HG02970 (cell line): ENCODE results near the gene LIPN.
"Not testable (repeated sequence)": the region's sequence is repeated elsewhere in the genome, so short reads cannot be mapped to it uniquely, and the experiment has no call there.

Experiments
- ATAC-seq: cut with Tn5 transposase; IDR thresholded peaks from one replicate; pipeline ENCODE4 v1.9.1; 2021; ENCODE audit warnings: mild to moderate bottlenecking, moderate library complexity, moderate number of reproducible peaks; ENCODE audit not compliant: unreplicated experiment, low FRiP score

The LIPN gene

DNA sequence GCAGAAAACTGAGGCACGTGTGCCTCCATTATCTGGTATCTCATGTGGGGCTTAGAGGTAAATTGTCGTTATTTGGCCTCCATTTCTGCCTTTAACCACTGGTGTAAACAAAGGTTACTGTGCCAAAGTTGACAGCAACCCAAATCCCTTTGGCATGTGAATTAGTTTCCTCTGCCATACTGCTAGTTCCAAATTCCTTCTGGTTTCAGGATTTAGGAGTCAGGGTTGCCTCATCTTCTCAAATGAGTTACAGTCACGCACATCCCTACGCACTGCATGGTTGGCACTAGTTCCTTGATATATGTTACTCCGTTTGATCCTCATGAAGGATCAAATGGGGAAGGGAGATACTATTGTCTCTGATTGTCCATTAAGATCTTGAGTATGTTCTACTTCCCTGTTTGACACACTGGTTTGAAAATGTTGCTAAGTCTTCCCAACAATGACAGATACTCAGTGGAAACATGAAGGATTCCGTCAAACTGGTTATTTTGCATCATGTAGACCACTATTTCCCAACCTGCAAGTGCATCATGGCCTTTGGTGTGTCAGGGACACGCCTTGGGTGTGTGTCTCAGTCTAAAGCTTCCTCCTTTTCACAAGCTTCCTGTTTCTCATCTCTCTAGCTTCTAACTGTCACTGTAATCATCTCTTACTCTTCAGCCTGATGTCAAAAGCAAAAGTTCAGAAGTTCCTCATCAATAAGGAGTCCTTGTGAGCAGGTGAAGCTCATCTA, at the start of gene LIPN:
LIPN (plus strand) TSS at position 655 of the 736 bp plus-strand sequence. CDS start 1,386 bp downstream, outside the sequence.
- ATAC-seq, result no peak

DNA sequence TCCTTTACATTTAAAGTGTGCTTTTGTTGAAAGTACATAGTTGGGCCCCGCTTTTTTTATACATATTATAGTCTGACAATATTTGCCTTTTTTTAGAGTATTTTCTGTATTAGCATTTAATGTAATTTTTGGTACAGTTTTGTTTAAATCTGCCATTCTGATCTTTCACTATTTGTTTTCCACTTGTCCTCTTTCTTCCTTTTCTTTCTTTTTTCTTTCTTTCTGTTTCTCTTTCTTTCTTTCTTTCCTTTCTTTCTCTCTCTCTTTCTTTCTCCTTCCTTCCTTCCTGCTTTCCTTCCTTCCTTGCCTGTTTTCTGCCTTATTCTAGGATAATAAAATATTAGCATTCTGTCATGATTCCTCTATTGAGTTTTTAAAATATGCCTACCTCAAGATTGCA, 44.3 kb upstream of the LIPN start:
- no peak for ATAC-seq

GRCh38 chr10:88721392-88721791, 38.4 kb upstream of the LIPN start:
- ATAC-seq, result no peak

- ATAC-seq, result no peak
These were observed 34.0 kb upstream of the LIPN start for GRCh38 chr10:88725798-88726197.

- no peak for ATAC-seq
These were observed 31.6 kb upstream of the LIPN start for GRCh38 chr10:88728107-88728763.

DNA sequence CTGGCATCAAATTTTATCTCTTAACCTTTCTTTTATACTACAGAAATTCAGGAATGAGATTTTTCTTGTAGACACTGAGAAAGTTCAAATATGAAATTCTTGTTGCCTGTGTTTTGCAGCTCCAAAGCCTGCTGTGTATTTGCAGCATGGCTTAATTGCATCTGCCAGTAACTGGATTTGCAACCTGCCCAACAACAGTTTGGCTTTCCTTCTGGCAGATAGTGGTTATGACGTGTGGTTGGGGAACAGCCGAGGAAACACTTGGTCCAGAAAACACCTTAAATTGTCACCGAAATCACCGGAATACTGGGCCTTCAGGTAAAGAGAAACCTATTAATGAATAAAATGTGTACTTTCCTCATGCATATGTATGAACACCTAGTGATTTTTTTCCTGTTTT, 29.0 kb upstream of the LIPN start:
- no peak for ATAC-seq

GRCh38 chr10:88731296-88731695, 28.5 kb upstream of the LIPN start:
- ATAC-seq, result no peak

GRCh38 chr10:88733215-88733614, 26.6 kb upstream of the LIPN start:
- ATAC-seq, result no peak

DNA sequence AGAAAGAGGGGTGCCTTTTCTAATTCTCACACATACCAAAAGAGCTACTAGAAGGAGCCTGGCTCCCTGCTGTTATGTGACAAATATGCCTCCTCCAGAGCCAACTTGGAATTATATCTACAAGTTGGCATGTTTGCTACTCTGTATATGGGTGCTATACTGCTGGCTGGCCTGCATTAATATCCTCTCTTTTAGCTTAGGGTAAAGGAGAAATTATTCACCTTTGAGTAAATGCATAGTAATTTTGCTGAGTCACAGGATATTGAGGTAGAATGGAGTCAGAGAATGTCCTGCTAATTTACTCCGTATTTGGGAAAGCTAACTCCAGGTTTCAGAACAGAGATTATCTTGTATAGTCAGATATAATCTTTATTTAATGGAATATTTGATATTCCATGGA, 24.2 kb upstream of the LIPN start:
- ATAC-seq, result no peak

DNA sequence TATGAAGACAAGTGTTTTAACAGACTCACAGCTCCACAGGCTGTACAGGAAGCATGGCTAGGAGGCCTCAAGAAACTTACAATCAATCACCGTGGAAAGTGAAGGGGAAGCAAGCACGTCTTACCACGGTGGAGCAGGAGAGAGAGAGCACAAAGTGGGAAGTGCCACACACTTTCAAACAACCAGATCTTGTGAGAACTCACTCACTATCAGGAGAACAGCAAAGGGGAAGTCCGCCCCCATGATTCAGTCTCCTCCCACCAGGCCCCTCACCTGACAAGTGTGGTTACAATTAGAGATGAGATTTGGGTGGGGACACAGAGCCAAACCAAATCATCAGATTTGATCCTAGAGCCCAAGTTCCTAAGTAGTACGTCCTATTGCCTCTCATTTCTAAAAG, 17.9 kb upstream of the LIPN start:
- not testable (repeated sequence) for ATAC-seq

GRCh38 chr10:88742448-88742847, 17.4 kb upstream of the LIPN start:
- no peak for ATAC-seq

GRCh38 chr10:88744002-88744401, 15.8 kb upstream of the LIPN start:
- no peak for ATAC-seq

DNA sequence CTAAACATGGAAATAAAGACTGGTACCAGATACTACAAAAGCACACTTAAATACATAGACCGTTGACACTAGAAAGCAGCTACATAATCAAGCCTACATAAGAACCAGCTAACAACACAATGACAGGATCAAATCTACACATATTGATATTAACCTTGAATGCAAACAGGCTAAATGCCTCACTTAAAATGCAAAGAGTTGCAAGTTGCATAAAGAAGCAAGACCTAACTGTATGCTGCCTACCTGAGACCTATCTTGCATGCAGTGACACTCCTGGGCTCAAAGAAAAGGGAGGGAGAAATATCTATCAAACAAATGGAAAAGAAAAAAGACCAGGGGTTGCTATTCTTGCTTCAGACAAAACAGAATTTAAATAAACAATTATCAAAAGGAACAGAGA, 14.2 kb upstream of the LIPN start:
- no peak for ATAC-seq

- ATAC-seq, result no peak
These were observed 5.5 kb upstream of the LIPN start for GRCh38 chr10:88754287-88754686.

DNA sequence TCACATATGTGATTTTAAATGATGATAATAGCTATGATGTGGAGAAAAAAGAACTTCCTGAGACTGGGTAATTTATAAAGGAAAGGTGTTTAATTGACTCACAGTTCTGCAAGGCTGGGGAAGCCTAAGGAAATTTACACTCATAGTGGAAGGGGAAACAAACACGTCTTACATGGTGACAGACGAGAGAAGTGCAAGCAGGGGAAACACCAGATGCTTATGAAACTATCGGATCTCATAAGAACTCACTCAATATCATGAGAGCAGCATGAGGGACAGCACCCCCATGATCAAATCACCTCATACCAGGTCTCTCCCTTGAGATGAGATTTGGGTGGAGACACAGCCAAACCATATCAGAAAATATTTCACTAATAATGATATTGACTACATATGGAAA, 4.1 kb upstream of the LIPN start:
- ATAC-seq, result no peak

GRCh38 chr10:88756660-88757059, 3.2 kb upstream of the LIPN start:
- no peak for ATAC-seq

GRCh38 chr10:88762906-88763305, 3.1 kb downstream of the LIPN start:
- no peak for ATAC-seq

- ATAC-seq, result no peak
These were observed 3.6 kb downstream of the LIPN start for GRCh38 chr10:88763441-88763840.

- ATAC-seq, result no peak
These were observed 4.3 kb downstream of the LIPN start for GRCh38 chr10:88764110-88764509.

- no peak for ATAC-seq
These were observed 6.0 kb downstream of the LIPN start for GRCh38 chr10:88765816-88766215.

GRCh38 chr10:88769384-88769783, 9.6 kb downstream of the LIPN start:
- ATAC-seq, result no peak

DNA sequence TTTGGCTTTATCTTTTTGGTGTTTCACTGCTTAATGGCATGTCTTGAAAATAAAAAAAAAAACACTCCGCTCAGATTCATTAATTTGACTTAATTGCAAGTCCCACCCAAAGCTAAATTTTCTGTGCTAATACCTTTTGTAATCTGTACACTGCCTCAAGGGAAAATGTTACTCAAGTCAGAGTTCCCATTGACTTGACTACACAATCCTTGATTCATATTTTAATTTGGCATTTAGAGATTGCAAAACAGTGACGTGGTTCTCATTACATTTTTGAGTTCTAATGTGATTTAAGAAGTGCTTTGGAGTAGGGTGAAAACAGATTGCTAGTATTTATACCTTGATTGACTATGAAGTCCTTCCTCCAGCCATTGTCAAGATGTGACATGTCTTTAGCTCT, 21.4 kb downstream of the LIPN start:
- ATAC-seq, result no peak
